K562 (cell line): ENCODE results near the gene LIMS1. TPM values are rescaled to one million over a fixed set of nuclear protein-coding genes. Genes with fewer than 3 reads are reported as not detected.

Experiments
- CCAR2 ChIP-seq: fragments of 200-400 bp; formaldehyde crosslinking; IDR thresholded peaks from 2 replicates; pipeline ENCODE4 v1.6.1; 2017; ENCODE audit warnings: mild to moderate bottlenecking, low read depth, low read length
- CGGBP1 ChIP-seq: fragments of 250-450 bp; sonication (Bioruptor Pico); IDR thresholded peaks from 2 replicates; pipeline ENCODE4 v1.9.0; 2021; ENCODE audit warnings: mild to moderate bottlenecking
- CHD2 ChIP-seq: IDR thresholded peaks from 2 replicates; pipeline ENCODE4 v1.6.1; 2011; ENCODE audit warnings: low read depth, low read length
- CREM ChIP-seq: IDR thresholded peaks from 2 replicates; pipeline ENCODE4 v1.6.1; 2014; ENCODE audit warnings: antibody characterized with exemption, low read depth
- HMBOX1 ChIP-seq: sonication (generic); IDR thresholded peaks from 2 replicates; pipeline ENCODE4 v1.6.1; 2016
- HNRNPH1 ChIP-seq: fragments of 200-400 bp; formaldehyde crosslinking; optimal IDR thresholded peaks from 2 replicates; pipeline ENCODE3; 2017; ENCODE audit warnings: low read depth, mild to moderate bottlenecking, low read length, moderate library complexity
- KAT2B ChIP-seq: IDR thresholded peaks from one replicate; pipeline ENCODE4 v1.6.1; 2012; ENCODE audit warnings: low read depth, mild to moderate bottlenecking, control low read depth, inconsistent platforms, low read length, moderate library complexity
- MGA ChIP-seq: fragments of 450-650 bp; IDR thresholded peaks from 2 replicates; pipeline ENCODE4 v1.6.1; 2016; ENCODE audit warnings: mild to moderate bottlenecking, moderate library complexity
- PHB2 ChIP-seq: fragments of 450-650 bp; IDR thresholded peaks from 2 replicates; pipeline ENCODE4 v1.6.1; 2017; ENCODE audit warnings: low read depth
- POLR2AphosphoS5 ChIP-seq: IDR thresholded peaks from 2 replicates; pipeline ENCODE4 v1.6.1; 2011; ENCODE audit warnings: mild to moderate bottlenecking, low read depth, low read length, moderate library complexity; ENCODE audit not compliant: control insufficient read depth, insufficient read depth
- PYGO2 ChIP-seq: fragments of 450-650 bp; IDR thresholded peaks from 2 replicates; pipeline ENCODE4 v1.6.1; 2016; ENCODE audit warnings: mild to moderate bottlenecking, missing genetic modification characterization, moderate library complexity, missing compliant biosample characterization
- SUPT5H ChIP-seq: fragments of 450-650 bp; IDR thresholded peaks from 2 replicates; pipeline ENCODE4 v1.6.1; 2016
- TAF9B ChIP-seq: fragments of 450-650 bp; IDR thresholded peaks from 2 replicates; pipeline ENCODE4 v1.6.1; 2018; ENCODE audit warnings: mild to moderate bottlenecking; ENCODE audit not compliant: partially characterized antibody
- ZFX ChIP-seq: sonication (generic); formaldehyde crosslinking; IDR thresholded peaks from 2 replicates; pipeline ENCODE4 v1.8.0; 2022; ENCODE audit warnings: mild to moderate bottlenecking, missing genetic modification reagents, moderate library complexity
- ZNF740 ChIP-seq, 3 experiments: fragments of 200-800 bp in 1 of 3; sonication (Bioruptor generic) in 1 of 3; sonication (generic) in 1 of 3; formaldehyde crosslinking in 1 of 3; IDR thresholded peaks; 2 replicates each; pipeline versions ENCODE4 v1.6.1 to v1.8.0; 2016 to 2022; ENCODE audit warnings: mild to moderate bottlenecking in 2 of 3, missing compliant biosample characterization in 2 of 3, missing genetic modification characterization in 2 of 3, missing genetic modification reagents in 1 of 3
- polyA plus RNA-seq, 8 experiments: library from polyadenylated mRNA; depleted of rRNA in 4 of 8; stranded (reverse) in 5 of 8; unstranded in 3 of 8; fragments of >200 nt; fragmentation: Nextera tagmentation in 2 of 8; fragmentation: Illumina TruSeq in 1 of 8; extraction: Ambion mirVana in 2 of 8; extraction: Trizol in 1 of 8; gene quantifications; 2 replicates each; pipeline versions ENCODE4 v1.2.1 to v1.2.3, GENCODE V29; 2011 to 2014; ENCODE audit warnings: inconsistent platforms in 1 of 8, missing spikeins in 1 of 8
- total RNA-seq, 7 experiments: library from RNA; depleted of rRNA in 6 of 7; stranded (reverse); fragments of >200 nt in 6 of 7; fragmentation: Illumina TruSeq in 2 of 7; extraction: Trizol in 2 of 7; gene quantifications; 2 replicates each; pipeline versions ENCODE4 v1.2.1 to v1.2.3, GENCODE V29; 2011 to 2021; ENCODE audit warnings: low replicate concordance in 1 of 7

LIMS1 gene
- total and polyA plus RNA-seq, 9 of the 15 experiments (the other 6 are each of a cell fraction or from before 2014, with no cell fraction given): 52.8 to 134 (median 81.0) TPM

- TF ChIP-seq ZNF740 (CRISPR knock-in tag; IDR thresholded peaks at IDR 0.05) (peak; percentile 20; the same call in 1 of the 2 replicates), ZNF740 (tag; IDR thresholded peaks at IDR 0.05) (no peak), CGGBP1 (CRISPR knock-in tag) (no peak), PYGO2 (tag) (peak; percentile 73), HNRNPH1 (no peak), SUPT5H (no peak), CREM (peak; percentile 94), TAF9B (peak; percentile 52), CCAR2 (no peak), POLR2AphosphoS5 (peak; percentile 98), CHD2 (peak; percentile 48), ZFX (CRISPR knock-in tag) (no peak), MGA (no peak), HMBOX1 (peak; percentile 92), KAT2B (no peak), PHB2 (peak; percentile 89; the same call in 1 of the 2 replicates)
Observed at GRCh38 chr2:108594982-108595464, 60.8 kb downstream of the LIMS1 start (continued).
